Cardiac fibroblast (primary cell): ENCODE data around the gene PTX4.

Experiments used
- DNase-seq, 2 donors: peaks; one replicate each; pipeline versions ENCODE4 v3.0.0 to v3.0.0-alpha.2; 2010; ENCODE audit warnings: low read depth in 2 of 2
- H3K4me3 ChIP-seq, 2 donors: replicated peaks in 1 of 2; 1 replicate in 1 of 2; 2 replicates in 1 of 2; pipeline ENCODE4 v1.5.1; 2011; ENCODE audit warnings: low read depth in 2 of 2, low read length in 2 of 2, mild to moderate bottlenecking in 2 of 2, moderate library complexity in 1 of 2
- CTCF ChIP-seq: IDR thresholded peaks from one replicate; pipeline ENCODE4 v1.5.1; 2011; ENCODE audit warnings: low read depth, mild to moderate bottlenecking, low read length, inconsistent platforms

Gene PTX4

GRCh38 chr16:1435921-1436697 is 52.6 kb downstream of the PTX4 start:
- DNase-seq = no peak
- no peak for TF ChIP-seq CTCF
- H3K4me3 ChIP-seq = no peak overlapping the region
